ENCODE measurements around the gene PKD2L1. TPM values are rescaled to one million over a fixed set of nuclear protein-coding genes. Genes with fewer than 3 reads are reported as not detected.
"Not testable (repeated sequence)": the region's sequence is repeated elsewhere in the genome, so short reads cannot be mapped to it uniquely, and the experiment has no call there.

PKD2L1 gene
- polyA plus RNA-seq, 4 donors: 0.10 to 0.71 (median 0.44) TPM; not detected in 1

DNA sequence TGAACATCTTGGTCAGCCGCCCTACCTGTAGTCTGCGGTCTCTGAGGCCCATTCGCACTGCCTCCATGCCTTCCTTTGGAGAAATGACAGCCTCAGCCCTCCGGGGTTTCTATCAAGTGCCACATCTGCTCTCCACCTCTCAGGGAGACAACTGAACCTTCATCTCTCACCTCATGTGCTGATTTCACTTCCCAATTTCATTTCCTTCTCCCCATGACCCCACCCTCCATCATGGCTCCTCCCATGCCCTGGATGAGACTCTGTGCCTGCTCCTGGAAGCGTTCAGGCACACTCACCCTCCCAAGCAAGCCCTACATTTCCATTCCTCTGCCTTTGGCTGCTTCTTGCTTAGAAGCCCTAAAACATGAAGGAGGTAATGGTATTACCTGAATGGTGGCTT, 9.2 kb upstream of the PKD2L1 start:
- no peak for DNase-seq (ENCODE audit: low read depth in 4 of 4, low spot score in 2 of 4)

DNA sequence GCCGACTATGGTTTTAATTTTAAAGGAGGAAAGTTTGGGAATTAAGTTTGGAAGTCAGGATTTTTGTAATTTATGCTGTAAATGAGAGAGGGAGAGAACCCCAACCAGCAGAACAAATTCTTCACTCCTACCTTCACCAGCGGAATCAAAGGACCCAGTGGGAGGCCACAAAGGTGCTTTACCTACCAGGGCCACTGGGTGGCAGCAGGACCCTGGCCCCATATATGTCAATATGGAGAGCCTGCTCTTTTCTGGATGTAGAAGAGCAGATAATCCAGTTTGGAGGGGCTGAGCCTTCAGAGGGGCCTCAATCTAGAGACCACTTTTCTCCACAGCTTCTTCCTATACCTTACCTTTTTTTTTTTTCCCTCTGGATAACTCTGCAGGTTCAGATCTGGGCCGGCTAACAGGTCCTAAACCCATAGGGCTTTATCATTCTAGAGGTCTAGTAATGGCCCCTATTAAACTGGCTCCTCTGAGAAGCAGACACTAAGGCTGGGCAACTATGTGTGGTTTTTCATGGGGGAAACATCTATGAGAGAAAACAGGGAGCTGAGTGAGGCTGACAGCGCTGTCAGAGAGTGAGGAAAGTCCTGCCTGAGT, 8.5 kb upstream of the PKD2L1 start:
- DNase-seq (ENCODE audit: low read depth in 4 of 4, low spot score in 2 of 4): peak in 1 of 4 donors; percentile 34

DNA sequence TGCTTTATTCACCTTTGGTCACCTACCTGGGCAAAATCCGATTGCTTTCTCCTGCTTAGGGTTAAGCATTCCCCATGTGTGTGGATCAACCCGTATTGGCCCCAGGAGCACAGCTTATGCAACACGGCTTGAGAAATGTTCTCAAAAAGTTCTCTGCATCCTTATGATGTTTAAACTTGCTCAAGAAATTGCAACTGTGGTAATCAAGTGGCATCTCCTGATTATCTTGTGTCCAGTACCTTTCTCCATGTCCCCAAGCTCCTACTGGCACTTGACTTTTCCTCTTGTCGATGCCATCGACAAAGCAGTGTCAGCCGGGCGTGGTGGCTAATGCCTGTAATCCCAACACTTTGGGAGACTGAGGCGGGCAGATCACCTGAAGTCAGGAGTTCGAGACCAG, 4.7 kb upstream of the PKD2L1 start:
- no peak for DNase-seq (ENCODE audit: low read depth in 4 of 4, low spot score in 2 of 4)

DNA sequence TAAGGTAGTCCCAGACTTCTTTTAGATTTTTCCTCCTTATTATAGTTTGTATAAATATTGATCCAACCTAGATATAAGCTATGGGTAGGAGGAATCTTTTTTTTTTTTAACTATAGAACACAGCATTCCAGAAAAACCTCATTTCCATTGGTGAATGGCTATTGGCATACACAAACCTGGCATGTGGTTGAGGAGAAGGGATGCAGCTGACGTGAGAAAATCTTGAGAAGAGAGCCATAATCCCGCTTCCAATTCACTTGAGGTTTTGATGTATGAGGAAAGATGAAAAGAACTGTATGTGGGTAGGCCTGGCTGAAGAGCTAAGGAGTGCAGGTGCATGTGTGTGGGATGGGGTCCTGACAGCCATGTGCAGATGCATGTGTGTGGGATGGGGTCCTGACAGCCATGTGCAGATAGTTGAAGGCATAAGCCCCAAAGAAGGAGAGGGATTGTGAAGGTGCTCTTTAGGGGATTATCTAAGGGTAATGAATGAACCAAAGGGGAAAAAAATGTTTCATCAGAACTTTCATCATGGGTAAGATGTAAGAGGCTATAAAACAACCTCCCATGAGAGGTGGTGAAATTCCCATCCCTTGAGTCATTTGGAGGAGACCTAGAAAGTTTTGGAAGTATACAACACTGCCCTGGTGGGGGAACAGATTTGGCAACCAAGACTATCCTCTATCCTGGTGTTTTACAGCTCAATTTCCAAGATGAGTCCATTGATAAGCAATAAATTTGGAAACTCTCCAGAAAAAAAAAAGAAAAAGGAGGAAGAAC, 3.8 kb upstream of the PKD2L1 start:
- DNase-seq (ENCODE audit: low read depth in 4 of 4, low spot score in 2 of 4): no peak

DNA sequence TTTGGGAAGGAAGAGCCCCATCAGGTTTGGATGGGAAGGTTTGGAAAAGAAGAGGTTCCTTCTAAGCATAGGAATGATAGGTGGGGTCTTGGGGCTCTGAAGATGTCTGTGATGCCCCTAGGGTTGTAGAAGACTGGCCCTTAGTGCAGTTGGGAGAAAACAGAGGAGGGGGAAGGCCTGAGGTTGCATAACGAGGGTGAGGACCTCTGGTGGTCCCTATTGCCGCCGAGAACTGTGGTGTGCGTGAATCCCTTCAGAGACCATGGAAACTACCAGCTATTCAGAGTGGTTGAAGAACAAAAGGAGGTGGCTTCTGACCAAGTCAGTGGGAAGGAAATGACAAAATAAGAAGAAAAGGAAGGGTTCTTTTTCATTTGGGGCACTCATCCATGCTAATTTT, 3.1 kb upstream of the PKD2L1 start:
- DNase-seq (ENCODE audit: low read depth in 4 of 4, low spot score in 2 of 4): no peak

DNA sequence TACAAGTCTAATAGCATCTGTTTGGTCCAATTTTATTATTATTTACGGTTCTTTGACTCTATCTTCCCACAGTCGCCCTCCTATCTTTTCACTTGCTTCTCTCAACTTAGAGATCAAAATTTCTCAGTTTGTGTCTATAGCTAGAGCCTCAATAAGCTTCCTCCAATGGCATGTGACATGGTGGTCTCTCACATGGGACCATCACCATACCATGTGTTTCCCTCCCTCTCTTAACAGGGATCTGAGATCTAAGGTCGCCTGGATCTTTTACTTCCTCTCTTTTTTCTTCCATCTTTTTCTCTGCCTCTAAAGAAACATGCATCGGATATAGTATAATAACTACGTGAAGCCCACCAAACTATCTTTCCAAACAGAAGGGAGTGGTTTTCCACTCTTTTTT, 1.8 kb downstream of the PKD2L1 start:
- no peak for DNase-seq (ENCODE audit: low read depth in 4 of 4, low spot score in 2 of 4)

DNA sequence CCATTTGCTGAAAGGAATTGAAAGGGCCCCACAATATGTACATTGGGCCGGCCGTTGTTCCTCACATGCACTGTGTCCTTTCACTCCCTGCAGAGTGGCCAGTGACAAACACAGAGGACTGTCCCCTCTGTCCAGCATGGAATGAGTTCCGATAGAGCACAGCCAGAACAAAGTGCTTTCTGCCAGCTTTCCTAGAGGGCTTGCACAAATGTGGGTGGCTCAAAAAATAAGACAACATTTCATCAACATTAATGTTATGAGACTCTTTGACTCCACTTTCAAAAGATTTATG, 2.4 kb downstream of the PKD2L1 start:
- DNase-seq (ENCODE audit: low read depth in 4 of 4, low spot score in 2 of 4): no peak

DNA sequence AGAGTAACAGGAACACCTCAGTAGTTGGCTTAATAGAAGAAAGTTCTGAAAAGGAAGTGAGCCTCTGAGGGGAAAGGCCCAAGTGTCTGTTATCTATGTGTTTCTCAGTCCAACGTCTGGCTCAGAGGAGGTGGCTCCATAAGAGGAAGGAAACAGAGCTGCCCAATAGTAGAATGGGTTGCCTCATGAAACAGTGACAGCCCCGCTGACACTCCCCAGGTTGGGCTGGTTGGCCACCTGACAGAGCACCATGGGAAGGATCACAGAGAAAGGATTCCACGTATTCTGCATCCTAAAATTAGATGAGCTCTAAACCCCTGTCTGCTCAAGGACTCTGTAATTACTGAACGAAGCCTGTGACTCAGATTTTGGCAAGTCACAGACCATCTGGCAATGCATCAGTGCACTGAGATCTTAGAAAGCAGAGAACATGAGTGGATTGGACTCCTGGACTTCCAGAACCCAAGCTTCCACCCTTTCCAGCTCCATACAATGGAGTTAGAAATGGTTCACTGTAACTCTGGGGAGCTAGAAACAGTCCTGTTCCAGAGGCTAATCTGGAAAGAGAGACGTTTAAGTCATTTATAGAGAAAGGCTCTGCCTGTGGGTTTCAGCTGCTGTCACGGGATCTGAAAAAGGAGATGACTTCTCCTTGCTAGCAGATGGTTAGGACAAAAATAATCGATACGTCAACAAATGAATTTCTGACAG, 2.9 kb downstream of the PKD2L1 start:
- no peak for DNase-seq (ENCODE audit: low read depth in 4 of 4, low spot score in 2 of 4)

DNA sequence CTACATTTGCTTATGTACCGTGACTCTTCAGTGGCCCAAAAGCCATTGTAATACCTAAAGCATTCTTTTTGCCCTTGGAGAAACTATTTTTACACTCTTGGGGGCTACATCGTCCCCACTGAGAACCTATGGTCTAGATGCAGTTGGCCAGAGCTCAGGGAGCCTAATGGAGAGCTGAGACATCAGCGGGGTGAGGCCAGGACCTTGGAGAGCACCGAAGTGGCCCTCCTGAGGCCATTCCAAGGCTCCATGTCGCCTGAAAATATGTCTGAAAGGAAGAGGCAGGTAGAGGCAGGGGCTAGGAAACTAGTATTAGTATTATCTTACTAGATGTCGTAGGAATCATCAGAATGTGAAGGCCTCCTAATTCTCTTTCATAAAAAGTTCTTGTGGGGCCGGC, 4.9 kb downstream of the PKD2L1 start:
- DNase-seq (ENCODE audit: low read depth in 4 of 4, low spot score in 2 of 4): no peak

DNA sequence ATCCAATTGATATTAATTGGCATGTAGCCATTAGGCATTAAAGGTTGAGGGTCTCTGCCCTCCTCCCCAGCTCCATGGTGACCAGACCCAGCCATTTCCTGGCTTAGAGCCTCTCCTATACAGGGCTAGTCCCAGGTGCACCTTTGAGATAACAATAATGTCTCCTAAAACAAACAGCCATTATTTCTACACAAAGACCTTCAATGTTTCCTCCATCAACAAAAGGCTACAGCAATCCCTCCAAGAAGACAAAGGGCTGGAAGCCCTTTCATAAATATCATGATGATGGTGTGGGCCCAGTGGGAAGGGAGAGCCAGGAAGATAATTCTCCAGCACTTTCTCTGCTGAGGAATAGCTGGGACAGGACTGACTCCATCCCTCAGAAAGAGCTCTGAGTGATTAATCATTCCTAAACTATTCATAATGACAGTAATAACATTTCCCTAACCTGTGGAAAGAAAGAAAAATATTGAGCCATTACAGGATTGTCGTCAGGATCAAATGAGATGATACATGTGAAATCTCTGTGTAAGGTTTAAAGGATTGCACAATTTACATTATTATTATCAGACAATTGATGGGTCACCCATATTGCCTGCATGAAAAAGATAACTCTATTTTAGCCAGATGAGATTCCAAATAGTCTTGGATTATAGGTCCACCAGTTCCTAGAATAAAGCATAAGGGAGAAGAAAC, 10.2 kb downstream of the PKD2L1 start:
- no peak for DNase-seq (ENCODE audit: low read depth in 4 of 4, low spot score in 2 of 4)

DNA sequence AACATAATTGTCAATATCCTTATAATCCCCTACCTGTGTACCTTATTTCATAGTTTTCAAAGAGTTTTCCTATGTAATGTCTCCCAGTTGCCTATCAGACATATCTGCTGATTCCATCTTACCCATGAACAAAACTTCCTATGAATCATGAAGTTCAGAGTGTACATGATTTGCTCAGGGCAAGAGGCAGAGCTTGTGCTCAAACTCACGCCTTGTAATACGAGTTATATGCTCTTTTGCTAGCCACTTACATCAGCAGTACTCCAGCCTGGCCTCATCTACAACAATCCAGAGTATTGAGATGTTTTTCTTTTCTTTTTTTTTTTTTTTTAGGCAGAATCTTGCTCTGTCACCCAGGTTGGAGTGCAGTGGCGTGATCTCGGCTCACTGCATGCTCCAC, 11.8 kb downstream of the PKD2L1 start:
- no peak for DNase-seq (ENCODE audit: low read depth in 4 of 4, low spot score in 2 of 4)

DNA sequence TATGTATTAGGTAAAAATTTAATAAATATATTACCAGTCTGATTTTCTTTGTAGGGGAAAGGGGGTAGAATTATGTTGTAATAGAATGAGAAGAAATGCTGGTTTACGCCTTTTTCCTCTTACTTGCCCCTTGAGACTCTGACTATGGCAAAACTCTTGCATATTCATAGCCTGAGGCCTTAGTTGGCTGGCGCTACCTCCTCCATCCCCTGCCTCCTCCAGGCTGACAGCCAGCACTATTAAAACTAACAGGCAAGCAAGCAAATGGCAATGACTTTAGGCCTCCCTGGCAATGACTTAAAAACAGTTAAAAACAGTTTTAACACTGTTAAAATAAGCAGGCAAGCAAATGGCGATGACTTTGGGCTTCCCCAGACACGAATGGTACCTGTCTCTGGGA, 14.4 kb downstream of the PKD2L1 start:
- no peak for DNase-seq (ENCODE audit: low read depth in 4 of 4, low spot score in 2 of 4)

DNA sequence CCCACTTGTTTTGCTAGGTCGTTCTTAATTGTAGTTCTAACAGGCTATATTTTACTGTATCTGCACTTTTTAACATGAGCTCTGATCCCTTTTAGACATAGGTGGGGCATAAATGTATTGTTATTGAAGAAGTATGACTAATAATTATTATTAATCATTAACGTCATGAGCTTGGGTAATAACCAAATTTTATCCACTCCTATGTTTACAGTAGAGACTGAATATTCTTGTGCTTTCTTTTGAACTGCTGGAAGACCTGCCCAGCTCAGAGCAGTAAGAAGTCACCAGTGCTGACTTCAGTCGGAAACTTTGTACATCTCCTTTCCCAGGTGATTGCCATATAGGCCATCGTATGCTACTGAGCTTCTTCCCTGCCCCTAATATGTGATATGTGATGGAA, 18.7 kb downstream of the PKD2L1 start:
- no peak for DNase-seq (ENCODE audit: low read depth in 4 of 4, low spot score in 2 of 4)

DNA sequence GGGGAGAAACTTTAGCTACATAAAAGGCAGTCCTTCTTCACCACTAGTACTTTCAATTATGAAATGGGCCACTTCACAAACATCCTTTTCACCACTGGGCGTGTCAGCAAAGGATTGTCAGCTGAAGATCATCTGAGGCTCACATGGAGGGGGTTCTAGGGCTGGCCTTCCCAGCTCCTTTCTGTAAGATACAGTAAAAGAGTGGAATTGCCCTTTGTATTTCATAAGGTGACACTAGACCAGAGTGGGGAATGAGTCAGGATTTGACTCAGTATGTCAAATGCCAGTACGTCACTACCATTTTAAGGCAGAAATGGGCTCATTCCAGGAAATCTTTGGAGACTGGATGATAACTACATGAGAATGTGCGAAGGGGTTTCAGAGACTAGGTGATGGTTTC, 22.3 kb downstream of the PKD2L1 start:
- DNase-seq (ENCODE audit: low read depth in 4 of 4, low spot score in 2 of 4): no peak

DNA sequence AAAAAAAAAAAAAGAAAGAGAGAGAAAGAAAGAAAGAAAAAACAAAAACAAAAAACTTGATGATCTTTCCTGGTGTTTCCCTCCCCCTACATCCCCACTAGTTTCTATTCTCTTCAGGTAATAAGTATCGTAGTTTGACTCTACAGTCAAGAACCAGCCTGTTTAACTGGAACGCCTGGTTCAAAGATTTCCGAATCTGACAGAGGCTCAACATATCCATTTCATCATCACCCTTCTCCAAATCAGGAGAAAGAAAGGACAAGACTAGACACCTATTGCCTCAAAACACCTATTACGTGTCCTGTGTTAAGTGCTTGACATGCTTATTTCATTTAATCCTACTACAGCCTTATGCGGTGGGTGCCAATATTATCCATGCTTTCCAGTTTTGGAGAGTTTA, 23.2 kb downstream of the PKD2L1 start:
- DNase-seq (ENCODE audit: low read depth in 4 of 4, low spot score in 2 of 4): no peak

DNA sequence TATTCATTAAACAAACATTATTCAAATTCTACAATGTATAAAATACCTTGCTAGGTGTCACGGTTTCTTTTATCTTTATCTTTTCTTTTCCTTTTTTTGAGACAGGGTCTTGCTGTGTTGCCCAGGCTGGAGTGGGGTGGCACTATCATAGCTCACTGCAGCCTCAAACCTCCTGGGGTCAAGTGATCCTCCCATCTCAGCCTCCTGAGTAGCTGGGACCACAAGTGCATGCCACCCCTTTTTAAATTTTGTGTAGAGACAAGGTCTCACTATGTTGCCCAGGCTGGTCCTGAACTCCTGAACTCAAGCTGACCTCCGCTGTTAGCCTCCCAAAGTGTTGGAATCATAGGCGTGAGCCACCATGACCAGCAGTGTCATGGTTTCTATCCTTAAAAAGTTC, 25.6 kb downstream of the PKD2L1 start:
- DNase-seq (ENCODE audit: low read depth in 4 of 4, low spot score in 2 of 4): no peak

DNA sequence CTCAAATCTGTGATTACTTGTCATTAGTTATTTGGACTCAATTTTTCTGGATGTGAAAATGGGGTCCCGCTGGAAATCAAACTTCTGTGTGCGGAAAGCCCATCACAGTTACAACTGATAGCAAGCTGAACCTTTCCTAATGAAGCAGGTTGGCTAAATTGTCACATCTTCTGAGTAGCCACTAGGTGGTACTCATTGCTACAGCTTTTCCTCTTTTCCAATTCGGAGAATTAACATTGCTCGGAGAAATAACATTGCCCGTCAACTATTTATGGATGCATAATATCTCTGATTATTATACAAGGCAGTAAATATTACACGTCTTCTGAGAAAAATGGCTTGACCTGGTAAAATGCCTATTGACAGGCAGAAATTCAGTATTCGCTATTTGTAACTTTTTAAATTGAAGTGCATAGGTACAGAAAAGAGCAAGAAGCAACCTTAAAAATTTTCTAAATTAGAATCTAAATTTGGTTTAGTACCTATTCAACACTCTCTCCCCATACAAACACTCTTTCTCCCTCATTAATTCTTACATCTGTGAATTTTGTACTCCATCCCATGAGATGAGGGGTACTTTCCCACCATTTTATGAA, 26.2 kb downstream of the PKD2L1 start:
- no peak for DNase-seq (ENCODE audit: low read depth in 4 of 4, low spot score in 2 of 4)

DNA sequence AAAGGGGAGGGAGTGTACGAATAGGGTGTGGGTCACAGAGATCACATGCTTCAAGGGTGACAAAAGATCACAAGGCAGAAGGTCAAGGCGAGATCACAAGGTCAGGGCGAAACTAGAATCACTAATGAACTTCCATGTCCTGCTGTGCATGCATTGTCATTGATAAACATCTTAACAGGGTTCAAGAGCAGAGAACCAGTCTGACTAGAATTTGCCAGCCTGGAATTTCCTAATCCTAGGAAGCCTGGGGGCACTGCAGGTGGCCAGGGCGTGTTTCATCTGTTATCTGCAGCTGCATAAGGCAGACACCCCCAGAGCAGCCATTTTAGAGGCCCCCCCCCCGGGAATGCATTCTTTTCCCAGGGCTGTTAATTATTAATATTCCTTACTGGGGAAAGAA, 28.9 kb downstream of the PKD2L1 start:
- not testable (repeated sequence) for DNase-seq (ENCODE audit: low read depth in 4 of 4, low spot score in 2 of 4)

DNA sequence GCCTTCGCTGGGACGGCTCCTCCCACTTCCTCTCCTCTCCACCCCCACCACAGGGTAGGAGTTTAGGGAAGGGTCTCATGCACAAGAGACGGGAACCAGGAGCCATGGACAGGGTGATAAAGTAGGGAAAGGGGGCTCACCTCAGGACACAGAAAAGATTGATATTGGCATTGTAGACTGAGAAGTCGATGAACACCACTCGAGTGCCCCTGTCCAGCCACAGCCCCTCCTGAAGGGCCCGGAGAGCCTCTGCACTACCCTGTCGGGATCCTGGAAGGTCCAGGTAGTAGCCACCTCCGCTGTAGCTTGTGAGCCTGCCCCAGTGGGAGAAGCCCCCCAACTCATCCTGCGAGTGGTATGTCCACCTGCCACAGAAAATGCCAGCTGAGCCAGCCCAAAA, 32.8 kb downstream of the PKD2L1 start:
- no peak for DNase-seq (ENCODE audit: low read depth in 4 of 4, low spot score in 2 of 4)

DNA sequence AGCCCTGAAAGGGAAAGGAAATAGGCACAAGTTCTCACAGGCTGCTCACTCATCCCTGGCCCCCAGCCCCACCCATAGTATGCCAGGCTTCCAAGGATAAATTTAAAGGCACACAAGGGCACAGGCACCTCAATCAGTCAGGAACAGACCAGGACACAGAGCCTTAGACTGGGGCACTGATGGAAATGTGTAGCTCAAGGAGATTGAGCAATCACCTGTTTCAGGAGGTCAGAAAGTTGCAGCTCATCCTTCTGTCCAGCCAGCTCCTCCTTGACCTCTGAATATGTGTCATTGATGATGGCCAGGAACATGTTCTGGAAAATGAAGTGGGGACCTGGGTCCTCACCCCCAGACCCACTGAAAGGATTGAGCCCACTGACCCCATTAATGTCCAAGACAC, 37.0 kb downstream of the PKD2L1 start:
- DNase-seq (ENCODE audit: low read depth in 4 of 4, low spot score in 2 of 4): no peak

DNA sequence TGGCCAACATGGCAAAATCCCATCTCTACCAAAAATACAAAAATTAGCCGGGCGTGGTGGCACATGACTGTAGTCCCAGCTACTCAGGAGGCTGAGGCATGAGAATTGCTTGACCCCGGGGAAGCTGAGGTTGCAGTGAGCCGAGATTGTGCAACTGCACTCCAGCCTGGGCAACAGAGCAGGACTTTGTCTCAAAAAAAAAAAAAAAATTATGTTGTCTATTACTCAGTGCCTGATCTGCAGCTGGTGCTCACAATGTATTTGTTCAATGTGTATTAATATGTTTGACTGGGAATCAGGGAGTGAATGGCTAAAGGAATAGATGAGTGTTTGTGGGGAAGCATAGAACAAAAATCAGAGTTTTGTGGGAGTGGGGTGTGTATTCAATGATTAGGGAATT, 37.7 kb downstream of the PKD2L1 start:
- DNase-seq (ENCODE audit: low read depth in 4 of 4, low spot score in 2 of 4): not testable (repeated sequence)

Measured in left renal cortex interstitium (tissue), 4 donors.